ENCODE data around the gene ACSF3. TPM values are rescaled to one million over a fixed set of nuclear protein-coding genes. Genes with fewer than 3 reads are reported as not detected.
"Not testable (repeated sequence)": the region's sequence is repeated elsewhere in the genome, so short reads cannot be mapped to it uniquely, and the experiment has no call there.

The ACSF3 gene
- total RNA-seq, 6 experiments from 2014 or later: 18.4 to 24.2 (median 21.2) TPM

GRCh38 chr16:89067677-89068443, 25.8 kb upstream of the ACSF3 start:
- H3K27me3 Mint-ChIP-seq (ENCODE audit: insufficient read depth): peaks cover 22% of the 10 kb centered on the region
- H3K4me3 Mint-ChIP-seq: no peak overlapping the region
- H3K4me1 Mint-ChIP-seq (ENCODE audit: low read depth): no peaks in the 10 kb centered on the region
- no peak for TF ChIP-seq CTCF (IDR thresholded peaks at IDR 0.05)
- DNase-seq: no peak
- H3K36me3 Mint-ChIP-seq (ENCODE audit: low read depth): no peaks in the 10 kb centered on the region
- H3K27ac Mint-ChIP-seq: no peak overlapping the region
- peaks cover 4% of the 10 kb centered on the region; the same call in 1 of the 2 replicates for H3K9me3 Mint-ChIP-seq

- DNase-seq; H3K4me1 Mint-ChIP-seq (ENCODE audit: low read depth); H3K4me3 Mint-ChIP-seq; H3K27ac Mint-ChIP-seq; H3K36me3 Mint-ChIP-seq (ENCODE audit: low read depth): not testable (repeated sequence)
- peaks cover 11% of the 10 kb centered on the region for H3K9me3 Mint-ChIP-seq
- peaks cover 28% of the 10 kb centered on the region for H3K27me3 Mint-ChIP-seq (ENCODE audit: insufficient read depth)
These were observed 24.6 kb upstream of the ACSF3 start for GRCh38 chr16:89068814-89069616.

GRCh38 chr16:89069920-89070319, 23.7 kb upstream of the ACSF3 start:
- peaks cover 26% of the 10 kb centered on the region for H3K27me3 Mint-ChIP-seq (ENCODE audit: insufficient read depth)
- no peaks in the 10 kb centered on the region for H3K4me1 Mint-ChIP-seq (ENCODE audit: low read depth)
- no peaks in the 10 kb centered on the region for H3K36me3 Mint-ChIP-seq (ENCODE audit: low read depth)
- H3K4me3 Mint-ChIP-seq: no peak overlapping the region
- no peak for TF ChIP-seq CTCF (IDR thresholded peaks at IDR 0.05)
- H3K9me3 Mint-ChIP-seq: peaks cover 15% of the 10 kb centered on the region
- no peak for DNase-seq
- H3K27ac Mint-ChIP-seq: no peak overlapping the region

GRCh38 chr16:89070590-89070989, 23.1 kb upstream of the ACSF3 start:
- TF ChIP-seq CTCF (IDR thresholded peaks at IDR 0.05): no peak
- Mint-ChIP-seq H3K27ac (no peak overlapping the region), H3K4me1 (ENCODE audit: low read depth) (no peaks in the 10 kb centered on the region), H3K9me3 (peaks cover 17% of the 10 kb centered on the region), H3K27me3 (ENCODE audit: insufficient read depth) (peaks cover 22% of the 10 kb centered on the region), H3K36me3 (ENCODE audit: low read depth) (peaks cover 1% of the 10 kb centered on the region; the same call in 1 of the 2 replicates), H3K4me3 (no peak overlapping the region)
- DNase-seq: no peak

GRCh38 chr16:89071686-89072547, 21.7 kb upstream of the ACSF3 start:
- peaks cover 27% of the 10 kb centered on the region for H3K9me3 Mint-ChIP-seq
- H3K4me1 Mint-ChIP-seq (ENCODE audit: low read depth): no peaks in the 10 kb centered on the region
- H3K4me3 Mint-ChIP-seq: no peak overlapping the region
- H3K36me3 Mint-ChIP-seq (ENCODE audit: low read depth): peaks cover 11% of the 10 kb centered on the region; the same call in 1 of the 2 replicates
- H3K27me3 Mint-ChIP-seq (ENCODE audit: insufficient read depth): peaks cover 12% of the 10 kb centered on the region; the same call in 1 of the 2 replicates
- no peak overlapping the region for H3K27ac Mint-ChIP-seq
- DNase-seq: no peak
- no peak for TF ChIP-seq CTCF (IDR thresholded peaks at IDR 0.05)

Data from HFFc6 (cell line).